C4-2B (cell line): ENCODE results near the gene ELOVL7.

Experiments used
- ZFX ChIP-seq: fragments of 450-650 bp; IDR thresholded peaks from 2 replicates; pipeline ENCODE4 v1.6.1; 2017
- TF ChIP-seq, protein P1 (sequence below): fragments of 450-650 bp; conservative IDR thresholded peaks from 2 replicates; pipeline ENCODE4 v1.5.1; 2017; ENCODE audit warnings: mild to moderate bottlenecking

DNA sequence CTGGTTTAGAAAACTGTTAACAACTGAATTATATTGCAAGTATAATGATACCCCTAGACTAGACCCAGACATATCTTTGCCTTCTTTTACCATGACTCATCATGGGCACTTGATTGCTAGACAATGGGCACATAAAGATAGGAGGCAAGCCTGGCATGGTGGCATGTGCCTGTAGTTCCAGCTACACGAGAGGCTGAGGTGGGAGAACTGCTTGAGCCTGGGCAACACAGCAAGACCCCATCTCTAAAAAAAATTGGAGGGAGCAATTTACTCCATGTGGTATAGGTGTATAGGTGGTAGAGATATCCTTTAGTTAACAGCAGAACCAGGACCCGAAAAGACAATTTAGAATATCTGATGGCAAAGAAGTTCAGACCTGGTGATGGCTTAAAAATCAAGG lies 51.6 kb downstream of the ELOVL7 start:
- TF ChIP-seq, protein P1, sequence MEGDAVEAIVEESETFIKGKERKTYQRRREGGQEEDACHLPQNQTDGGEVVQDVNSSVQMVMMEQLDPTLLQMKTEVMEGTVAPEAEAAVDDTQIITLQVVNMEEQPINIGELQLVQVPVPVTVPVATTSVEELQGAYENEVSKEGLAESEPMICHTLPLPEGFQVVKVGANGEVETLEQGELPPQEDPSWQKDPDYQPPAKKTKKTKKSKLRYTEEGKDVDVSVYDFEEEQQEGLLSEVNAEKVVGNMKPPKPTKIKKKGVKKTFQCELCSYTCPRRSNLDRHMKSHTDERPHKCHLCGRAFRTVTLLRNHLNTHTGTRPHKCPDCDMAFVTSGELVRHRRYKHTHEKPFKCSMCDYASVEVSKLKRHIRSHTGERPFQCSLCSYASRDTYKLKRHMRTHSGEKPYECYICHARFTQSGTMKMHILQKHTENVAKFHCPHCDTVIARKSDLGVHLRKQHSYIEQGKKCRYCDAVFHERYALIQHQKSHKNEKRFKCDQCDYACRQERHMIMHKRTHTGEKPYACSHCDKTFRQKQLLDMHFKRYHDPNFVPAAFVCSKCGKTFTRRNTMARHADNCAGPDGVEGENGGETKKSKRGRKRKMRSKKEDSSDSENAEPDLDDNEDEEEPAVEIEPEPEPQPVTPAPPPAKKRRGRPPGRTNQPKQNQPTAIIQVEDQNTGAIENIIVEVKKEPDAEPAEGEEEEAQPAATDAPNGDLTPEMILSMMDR: no peak
- TF ChIP-seq ZFX: no peak
